PC-9 (cell line): ENCODE measurements around the gene E2F8. TPM values are rescaled to one million over a fixed set of nuclear protein-coding genes. Genes with fewer than 3 reads are reported as not detected.
A peak's percentile ranks its signal among the peaks of the same experiment; 100 is the strongest.

Experiments
- BruUV-seq: library from RNA; stranded (reverse); fragments of 400-500 nt; replicated peaks from 2 replicates; lab custom pipeline; 2021; lab: Mats Ljungman, UMichigan
- CTCF ChIA-PET: fragments of 300-600 bp; sonication (Branson Sonifier 250); formaldehyde crosslinking; loops from one replicate; lab custom pipeline; 2022; ENCODE audit warnings: antibody characterized with exemption; lab: Charles Lee
- POLR2A ChIA-PET: fragments of 300-600 bp; sonication (Branson Sonifier 250); formaldehyde crosslinking; loops from one replicate; lab custom pipeline; 2022; ENCODE audit warnings: antibody characterized with exemption; ENCODE audit not compliant: unreplicated experiment; lab: Charles Lee
- DNase-seq, 2 experiments: peaks; one replicate each; pipeline versions ENCODE4 v3.0.0 to v3.0.0-alpha.2; 2015 to 2022; ENCODE audit warnings: mixed read lengths in 1 of 2
- H2AFZ ChIP-seq: fragments of 200-600 bp; sonication (generic); 2 replicates; pipeline ENCODE4 v1.8.1; 2017; ENCODE audit warnings: antibody characterized with exemption
- H3F3A ChIP-seq: fragments of 200-600 bp; sonication (generic); 2 replicates; pipeline ENCODE4 v1.8.1; 2017; ENCODE audit warnings: antibody characterized with exemption, mild to moderate bottlenecking, low read depth; ENCODE audit not compliant: insufficient read depth
- H3K27ac ChIP-seq: fragments of 200-600 bp; sonication (generic); 2 replicates; pipeline ENCODE4 v1.6.1; 2016; ENCODE audit warnings: mixed run types
- H3K27me3 ChIP-seq: fragments of 200-600 bp; sonication (generic); 2 replicates; pipeline ENCODE4 v1.6.1; 2016; ENCODE audit warnings: low read depth, mixed run types; ENCODE audit not compliant: insufficient read depth
- H3K36me3 ChIP-seq: fragments of 200-600 bp; sonication (generic); 2 replicates; pipeline ENCODE4 v1.6.1; 2016; ENCODE audit warnings: low read depth, mixed run types
- H3K4me1 ChIP-seq: fragments of 200-600 bp; sonication (generic); replicated peaks from 2 replicates; pipeline ENCODE4 v1.6.1; 2016; ENCODE audit warnings: mixed run types; ENCODE audit not compliant: insufficient read depth
- H3K4me2 ChIP-seq: fragments of 200-600 bp; sonication (generic); 2 replicates; pipeline ENCODE4 v1.6.1; 2017; ENCODE audit warnings: mixed run types
- H3K4me3 ChIP-seq: fragments of 200-600 bp; sonication (generic); 2 replicates; pipeline ENCODE4 v1.6.1; 2016; ENCODE audit warnings: mixed run types
- H3K79me2 ChIP-seq: fragments of 200-600 bp; sonication (generic); 2 replicates; pipeline ENCODE4 v1.6.1; 2017; ENCODE audit warnings: low read depth, mixed run types
- H3K9me2 ChIP-seq: fragments of 200-600 bp; sonication (generic); 2 replicates; pipeline ENCODE4 v1.8.1; 2017; ENCODE audit warnings: mild to moderate bottlenecking; ENCODE audit not compliant: insufficient read depth
- H3K9me3 ChIP-seq: fragments of 200-600 bp; sonication (generic); 2 replicates; pipeline ENCODE4 v1.8.1; 2016; ENCODE audit warnings: low read depth; ENCODE audit not compliant: insufficient read depth
- H4K20me1 ChIP-seq: fragments of 200-600 bp; sonication (generic); 2 replicates; pipeline ENCODE4 v1.8.1; 2017; ENCODE audit not compliant: insufficient read depth
- CTCF ChIP-seq: fragments of 200-600 bp; sonication (generic); conservative IDR thresholded peaks from 2 replicates; pipeline ENCODE4 v1.6.1; 2017; ENCODE audit warnings: mixed run types, antibody characterized with exemption, mild to moderate bottlenecking, moderate library complexity
- EZH2 ChIP-seq: fragments of 200-600 bp; sonication (generic); IDR thresholded peaks from 2 replicates; pipeline ENCODE4 v1.8.0; 2017; ENCODE audit warnings: antibody characterized with exemption, low read depth
- intact Hi-C: fragments of 100-400 bp; cut with micrococcal nuclease; formaldehyde crosslinking; loops from one replicate; pipeline ENCODE4 v1.10.0; 2022; ENCODE audit not compliant: unreplicated experiment
- total RNA-seq: library from RNA; stranded (reverse); gene quantifications from 2 replicates; pipeline ENCODE4 v1.2.3, GENCODE V29; 2021

E2F8 gene
- total RNA-seq, 1 experiment from 2014 or later = 26.7 TPM

DNA sequence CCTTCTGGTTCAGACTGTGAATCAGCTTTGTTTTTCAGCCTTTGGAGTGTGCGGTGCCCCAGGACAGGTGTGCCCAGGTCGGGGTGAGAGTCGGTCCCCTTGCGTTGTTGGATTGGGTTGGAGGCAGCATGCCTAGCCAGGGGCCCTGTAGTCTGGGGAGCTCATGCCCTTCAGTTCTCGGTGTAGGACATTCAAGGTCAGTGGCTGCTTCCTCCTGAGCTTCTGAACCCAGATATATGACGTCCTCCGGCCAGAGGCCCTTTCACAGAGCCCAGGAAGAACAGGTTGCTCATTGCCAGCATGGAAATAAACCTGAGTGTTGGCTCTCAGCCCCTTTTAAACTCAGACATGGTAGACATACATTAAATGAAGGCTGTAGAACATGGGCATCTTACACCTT is 41.7 kb downstream of the E2F8 start:
- Histone ChIP-seq H3K9me2 (no peaks in the 10 kb centered on the region), H3F3A (peaks cover 8% of the 10 kb centered on the region), H3K4me1 (peaks cover 21% of the 10 kb centered on the region), H3K4me3 (no peak overlapping the region), H3K79me2 (no peaks in the 10 kb centered on the region), H3K27me3 (no peaks in the 10 kb centered on the region), H3K9me3 (no peaks in the 10 kb centered on the region), H2AFZ (no peak overlapping the region), H3K36me3 (no peaks in the 10 kb centered on the region), H3K27ac (no peak overlapping the region), H3K4me2 (no peak overlapping the region), H4K20me1 (no peaks in the 10 kb centered on the region)
- TF ChIP-seq EZH2 = no peak
- no peak for TF ChIP-seq CTCF
- ChIA-PET POLR2A (no interaction called here), CTCF (no interaction called here)
- DNase-seq = no peak
- intact Hi-C loops = no loop called here
- no TSS peak for BruUV-seq

DNA sequence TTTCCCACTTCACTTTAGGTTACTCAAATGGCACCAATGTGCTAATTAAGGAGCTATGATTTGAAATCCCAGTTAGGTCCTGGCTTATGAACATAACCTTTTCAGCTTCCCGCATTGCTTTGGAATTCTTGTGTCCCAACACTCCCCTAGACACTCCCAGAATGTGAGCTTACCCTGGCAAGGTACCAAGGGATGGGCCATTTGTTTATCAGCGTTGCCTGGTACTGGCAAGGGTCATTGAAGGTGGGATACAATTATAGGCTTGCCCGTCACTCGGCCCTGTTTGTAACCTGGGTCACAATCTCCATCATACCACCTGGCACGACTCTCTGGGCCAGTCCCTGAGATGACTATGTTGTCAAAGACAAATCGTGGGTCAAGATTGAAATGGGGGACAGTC is 44.3 kb downstream of the E2F8 start:
- peak in 1 of 2 experiments; percentile 11 for DNase-seq
- no peak overlapping the region for H3K27ac ChIP-seq
- no peaks in the 10 kb centered on the region for H3K9me3 ChIP-seq
- H3K4me2 ChIP-seq = no peak overlapping the region
- H3F3A ChIP-seq = peaks cover 8% of the 10 kb centered on the region
- H4K20me1 ChIP-seq = no peaks in the 10 kb centered on the region
- H3K36me3 ChIP-seq = no peaks in the 10 kb centered on the region
- H3K27me3 ChIP-seq = no peaks in the 10 kb centered on the region
- H3K4me1 ChIP-seq = peaks cover 21% of the 10 kb centered on the region
- no peak overlapping the region for H2AFZ ChIP-seq
- BruUV-seq = no TSS peak
- no peaks in the 10 kb centered on the region for H3K79me2 ChIP-seq
- TF ChIP-seq EZH2 (no peak), CTCF (no peak)
- H3K4me3 ChIP-seq = no peak overlapping the region
- POLR2A ChIA-PET = no interaction called here
- no peaks in the 10 kb centered on the region for H3K9me2 ChIP-seq
- CTCF ChIA-PET = interaction anchor here (0.5 kb wide), 1 partner anchor 358 kb away, joined by 4 read pairs; no protein-coding TSS in a partner anchor
- intact Hi-C loops = no loop called here

- Histone ChIP-seq H3K4me3 (no peak overlapping the region), H2AFZ (no peak overlapping the region), H3K27ac (no peak overlapping the region), H3K27me3 (no peaks in the 10 kb centered on the region), H3K4me2 (no peak overlapping the region), H3K79me2 (no peaks in the 10 kb centered on the region), H3K9me3 (no peaks in the 10 kb centered on the region), H4K20me1 (no peaks in the 10 kb centered on the region), H3K9me2 (no peaks in the 10 kb centered on the region), H3F3A (no peaks in the 10 kb centered on the region; the same call in none of the 2 replicates), H3K4me1 (peaks cover 4% of the 10 kb centered on the region), H3K36me3 (no peaks in the 10 kb centered on the region)
- no TSS peak for BruUV-seq
- POLR2A ChIA-PET = no interaction called here
- CTCF ChIA-PET = interaction anchor here (0.6 kb wide), 1 partner anchor 123 kb away, joined by 3 read pairs; no protein-coding TSS in a partner anchor
- intact Hi-C loops = no loop called here
- no peak for DNase-seq
- TF ChIP-seq EZH2 (no peak), CTCF (no peak)
Observed at GRCh38 chr11:19194620-19195308, 46.0 kb downstream of the E2F8 start.
